Right lobe of liver (tissue), 4 donors: Measurements from ENCODE around the gene PBXIP1.

Source experiments
- CTCF ChIP-seq, 4 donors: fragments of 200-600 bp in 3 of 4; fragments of 450-650 bp in 1 of 4; IDR thresholded peaks; one replicate each; pipeline versions ENCODE4 v1.5.1 to v1.8.0; 2016 to 2022; ENCODE audit warnings: antibody characterized with exemption in 4 of 4, mild to moderate bottlenecking in 2 of 4
- POLR2A ChIP-seq: fragments of 450-650 bp; IDR thresholded peaks from one replicate; pipeline ENCODE4 v1.6.1; 2017; ENCODE audit warnings: antibody characterized with exemption, mild to moderate bottlenecking
- donor health status: DM: no; HTN: no; CAD: no.
- donor health status: DM: no; HTN: no; CAD: no.
- donor health status: DM: no; HTN: yes; CAD: no.

- TF ChIP-seq CTCF (IDR thresholded peaks at IDR 0.05) = no peak
- TF ChIP-seq POLR2A = no peak
Measured at GRCh38 chr1:154902938-154903566, 52.8 kb downstream of the PBXIP1 start.
